Measurements from ENCODE around the gene VEPH1.

Gene VEPH1
- long read RNA-seq, partial matches to known transcripts: 0 of 1 reads
- long read RNA-seq, other reads (novel, unspliced or antisense): 1 of 1 reads

DNA sequence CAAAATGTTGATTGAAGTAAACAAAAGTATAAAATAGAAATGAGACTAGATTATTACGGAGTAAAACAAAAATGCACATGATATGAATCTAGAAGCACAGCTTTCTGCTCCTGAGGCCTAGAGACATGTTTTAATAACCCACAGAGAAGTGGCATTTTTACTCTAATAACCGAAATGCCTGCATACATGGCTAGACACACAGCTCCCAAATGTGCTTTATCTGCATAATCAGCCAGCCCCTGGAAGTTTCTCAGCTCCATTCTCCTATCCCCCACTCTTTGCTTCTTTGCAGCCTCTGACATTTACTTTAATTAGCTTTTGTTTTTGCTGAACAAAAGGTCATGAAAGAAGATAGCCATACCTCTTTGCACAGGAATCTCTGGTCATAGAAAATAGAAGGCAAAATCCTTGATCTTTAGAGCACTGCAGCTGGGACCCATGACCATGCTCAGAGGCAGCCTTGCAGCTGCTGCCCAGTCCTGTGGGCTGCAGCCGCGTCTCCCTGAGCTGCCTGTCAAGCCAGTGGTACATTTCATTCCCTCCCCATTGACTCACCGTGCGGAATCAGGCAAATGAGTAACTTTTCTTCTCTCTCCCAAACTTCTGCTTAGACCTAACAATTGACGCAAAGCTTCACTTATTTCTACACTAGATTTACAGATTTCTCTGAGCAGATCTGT is at the start of gene VEPH1:
Gene VEPH1, minus strand, starts transcription at position 501 of the 680 bp plus-strand sequence. CDS start 8,067 bp downstream, outside the sequence.
- DNase-seq (ENCODE audit: low read depth in 1 of 2, low spot score in 1 of 2): no peak
- no peak for TF ChIP-seq GABPA (IDR thresholded peaks at IDR 0.05; ENCODE audit: low read depth)
- no peak for TF ChIP-seq SPI1 (IDR thresholded peaks at IDR 0.05; ENCODE audit: borderline replicate concordance, low read depth)
- TF ChIP-seq, protein P1, sequence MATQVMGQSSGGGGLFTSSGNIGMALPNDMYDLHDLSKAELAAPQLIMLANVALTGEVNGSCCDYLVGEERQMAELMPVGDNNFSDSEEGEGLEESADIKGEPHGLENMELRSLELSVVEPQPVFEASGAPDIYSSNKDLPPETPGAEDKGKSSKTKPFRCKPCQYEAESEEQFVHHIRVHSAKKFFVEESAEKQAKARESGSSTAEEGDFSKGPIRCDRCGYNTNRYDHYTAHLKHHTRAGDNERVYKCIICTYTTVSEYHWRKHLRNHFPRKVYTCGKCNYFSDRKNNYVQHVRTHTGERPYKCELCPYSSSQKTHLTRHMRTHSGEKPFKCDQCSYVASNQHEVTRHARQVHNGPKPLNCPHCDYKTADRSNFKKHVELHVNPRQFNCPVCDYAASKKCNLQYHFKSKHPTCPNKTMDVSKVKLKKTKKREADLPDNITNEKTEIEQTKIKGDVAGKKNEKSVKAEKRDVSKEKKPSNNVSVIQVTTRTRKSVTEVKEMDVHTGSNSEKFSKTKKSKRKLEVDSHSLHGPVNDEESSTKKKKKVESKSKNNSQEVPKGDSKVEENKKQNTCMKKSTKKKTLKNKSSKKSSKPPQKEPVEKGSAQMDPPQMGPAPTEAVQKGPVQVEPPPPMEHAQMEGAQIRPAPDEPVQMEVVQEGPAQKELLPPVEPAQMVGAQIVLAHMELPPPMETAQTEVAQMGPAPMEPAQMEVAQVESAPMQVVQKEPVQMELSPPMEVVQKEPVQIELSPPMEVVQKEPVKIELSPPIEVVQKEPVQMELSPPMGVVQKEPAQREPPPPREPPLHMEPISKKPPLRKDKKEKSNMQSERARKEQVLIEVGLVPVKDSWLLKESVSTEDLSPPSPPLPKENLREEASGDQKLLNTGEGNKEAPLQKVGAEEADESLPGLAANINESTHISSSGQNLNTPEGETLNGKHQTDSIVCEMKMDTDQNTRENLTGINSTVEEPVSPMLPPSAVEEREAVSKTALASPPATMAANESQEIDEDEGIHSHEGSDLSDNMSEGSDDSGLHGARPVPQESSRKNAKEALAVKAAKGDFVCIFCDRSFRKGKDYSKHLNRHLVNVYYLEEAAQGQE (IDR thresholded peaks at IDR 0.05; ENCODE audit: insufficient replicate concordance, low read depth): no peak
- peaks cover 12% of the 10 kb centered on the region for H3K27me3 ChIP-seq (ENCODE audit: insufficient read depth, poor library complexity, severe bottlenecking)

GRCh38 chr3:157551961-157552360 is 48.7 kb upstream of the VEPH1 start:
- H3K27me3 ChIP-seq (ENCODE audit: insufficient read depth, poor library complexity, severe bottlenecking): no peaks in the 10 kb centered on the region
- TF ChIP-seq, protein P1 (IDR thresholded peaks at IDR 0.05; ENCODE audit: insufficient replicate concordance, low read depth): no peak
- TF ChIP-seq, protein P2, sequence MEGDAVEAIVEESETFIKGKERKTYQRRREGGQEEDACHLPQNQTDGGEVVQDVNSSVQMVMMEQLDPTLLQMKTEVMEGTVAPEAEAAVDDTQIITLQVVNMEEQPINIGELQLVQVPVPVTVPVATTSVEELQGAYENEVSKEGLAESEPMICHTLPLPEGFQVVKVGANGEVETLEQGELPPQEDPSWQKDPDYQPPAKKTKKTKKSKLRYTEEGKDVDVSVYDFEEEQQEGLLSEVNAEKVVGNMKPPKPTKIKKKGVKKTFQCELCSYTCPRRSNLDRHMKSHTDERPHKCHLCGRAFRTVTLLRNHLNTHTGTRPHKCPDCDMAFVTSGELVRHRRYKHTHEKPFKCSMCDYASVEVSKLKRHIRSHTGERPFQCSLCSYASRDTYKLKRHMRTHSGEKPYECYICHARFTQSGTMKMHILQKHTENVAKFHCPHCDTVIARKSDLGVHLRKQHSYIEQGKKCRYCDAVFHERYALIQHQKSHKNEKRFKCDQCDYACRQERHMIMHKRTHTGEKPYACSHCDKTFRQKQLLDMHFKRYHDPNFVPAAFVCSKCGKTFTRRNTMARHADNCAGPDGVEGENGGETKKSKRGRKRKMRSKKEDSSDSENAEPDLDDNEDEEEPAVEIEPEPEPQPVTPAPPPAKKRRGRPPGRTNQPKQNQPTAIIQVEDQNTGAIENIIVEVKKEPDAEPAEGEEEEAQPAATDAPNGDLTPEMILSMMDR (IDR thresholded peaks at IDR 0.05; ENCODE audit: insufficient read depth, low read length): no peak
- no peak for TF ChIP-seq GABPA (IDR thresholded peaks at IDR 0.05; ENCODE audit: low read depth)
- TF ChIP-seq POLR2AphosphoS5 (IDR thresholded peaks at IDR 0.05; ENCODE audit: low read depth): no peak
- no peak for TF ChIP-seq SPI1 (IDR thresholded peaks at IDR 0.05; ENCODE audit: borderline replicate concordance, low read depth)
- H3K4me3 ChIP-seq (replicated peaks; ENCODE audit: insufficient read depth, low read length): no peak overlapping the region
- no peak overlapping the region for H3K27ac ChIP-seq (replicated peaks)
- DNase-seq (ENCODE audit: low read depth in 1 of 2, low spot score in 1 of 2): no peak

More for the DNA sequence above, at the start of gene VEPH1:
- Histone ChIP-seq H3K27ac (replicated peaks) (no peak within 1 kb of the TSS), H3K4me3 (replicated peaks; ENCODE audit: insufficient read depth, low read length) (no peak within 1 kb of the TSS)

DNA sequence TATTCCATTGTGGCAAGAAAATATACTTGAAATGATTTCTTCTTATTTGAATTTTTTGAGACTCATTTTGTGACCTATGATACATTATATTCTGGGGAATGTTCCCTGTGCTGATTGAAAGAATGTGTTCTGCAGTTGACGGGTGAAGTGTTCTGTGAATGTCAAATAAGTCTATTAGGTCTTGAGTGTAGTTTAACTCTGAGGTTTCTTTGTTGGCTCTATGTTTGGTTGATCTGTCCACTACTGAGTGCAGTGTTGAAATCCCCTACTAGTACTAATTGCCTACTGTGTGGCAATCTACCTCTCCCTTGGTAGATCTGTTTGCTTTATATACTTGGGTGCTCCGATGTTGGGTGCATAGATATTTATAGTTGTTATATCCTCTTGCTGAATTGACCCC is 46.3 kb upstream of the VEPH1 start:
- Histone ChIP-seq H3K4me3 (replicated peaks; ENCODE audit: insufficient read depth, low read length) (no peak overlapping the region), H3K27ac (replicated peaks) (no peak overlapping the region), H3K27me3 (ENCODE audit: insufficient read depth, poor library complexity, severe bottlenecking) (no peaks in the 10 kb centered on the region)
- no peak for DNase-seq (ENCODE audit: low read depth in 1 of 2, low spot score in 1 of 2)
- TF ChIP-seq, protein P2 (IDR thresholded peaks at IDR 0.05; ENCODE audit: insufficient read depth, low read length): no peak
- TF ChIP-seq POLR2AphosphoS5 (IDR thresholded peaks at IDR 0.05; ENCODE audit: low read depth): no peak
- TF ChIP-seq SPI1 (IDR thresholded peaks at IDR 0.05; ENCODE audit: borderline replicate concordance, low read depth): no peak
- no peak for TF ChIP-seq GABPA (IDR thresholded peaks at IDR 0.05; ENCODE audit: low read depth)
- TF ChIP-seq, protein P1 (IDR thresholded peaks at IDR 0.05; ENCODE audit: insufficient replicate concordance, low read depth): no peak
